Measurements from ENCODE around the gene SLC1A7.

Gene SLC1A7

GRCh38 chr1:53180951-53181350, 38.5 kb upstream of the SLC1A7 start:
- no peak for DNase-seq (ENCODE audit: insufficient read length, low spot score)
- FAIRE-seq, result no peak
- no peak for TF ChIP-seq PAX5 (IDR thresholded peaks at IDR 0.05; ENCODE audit: insufficient read depth, low read length, severe bottlenecking)
- TF ChIP-seq POU2F2 (IDR thresholded peaks at IDR 0.05; ENCODE audit: low read depth, low read length), result no peak
- TF ChIP-seq POLR2AphosphoS5 (IDR thresholded peaks at IDR 0.05; ENCODE audit: low read depth, low read length), result no peak
- no peak for TF ChIP-seq TAF1 (IDR thresholded peaks at IDR 0.05; ENCODE audit: low read depth, low read length)
- TF ChIP-seq POLR2A (IDR thresholded peaks at IDR 0.05; ENCODE audit: low read depth, low read length), result no peak
- no peak for TF ChIP-seq SPI1 (IDR thresholded peaks at IDR 0.05; ENCODE audit: low read depth, low read length)

GRCh38 chr1:53180226-53180625, 37.8 kb upstream of the SLC1A7 start:
- no peak for FAIRE-seq
- no peak for TF ChIP-seq TAF1 (IDR thresholded peaks at IDR 0.05; ENCODE audit: low read depth, low read length)
- no peak for DNase-seq (ENCODE audit: insufficient read length, low spot score)

GRCh38 chr1:53176452-53177208, 34.2 kb upstream of the SLC1A7 start:
- FAIRE-seq (no peak), DNase-seq (ENCODE audit: insufficient read length, low spot score) (no peak)
- TF ChIP-seq POLR2A (IDR thresholded peaks at IDR 0.05; ENCODE audit: low read depth, low read length) (no peak), POLR2AphosphoS5 (IDR thresholded peaks at IDR 0.05; ENCODE audit: low read depth, low read length) (no peak), SPI1 (IDR thresholded peaks at IDR 0.05; ENCODE audit: low read depth, low read length) (no peak), POU2F2 (IDR thresholded peaks at IDR 0.05; ENCODE audit: low read depth, low read length) (no peak), TAF1 (IDR thresholded peaks at IDR 0.05; ENCODE audit: low read depth, low read length) (no peak), PAX5 (IDR thresholded peaks at IDR 0.05; ENCODE audit: insufficient read depth, low read length, severe bottlenecking) (no peak)

- FAIRE-seq (no peak), DNase-seq (ENCODE audit: insufficient read length, low spot score) (no peak)
- TF ChIP-seq POLR2A (IDR thresholded peaks at IDR 0.05; ENCODE audit: low read depth, low read length) (no peak), POU2F2 (IDR thresholded peaks at IDR 0.05; ENCODE audit: low read depth, low read length) (no peak), POLR2AphosphoS5 (IDR thresholded peaks at IDR 0.05; ENCODE audit: low read depth, low read length) (no peak), SPI1 (IDR thresholded peaks at IDR 0.05; ENCODE audit: low read depth, low read length) (no peak), TAF1 (IDR thresholded peaks at IDR 0.05; ENCODE audit: low read depth, low read length) (no peak), PAX5 (IDR thresholded peaks at IDR 0.05; ENCODE audit: insufficient read depth, low read length, severe bottlenecking) (no peak)
Measured at GRCh38 chr1:53174971-53175913, 32.8 kb upstream of the SLC1A7 start.

- FAIRE-seq (peak; percentile 85), DNase-seq (ENCODE audit: insufficient read length, low spot score) (peak; percentile 53)
- no peak for TF ChIP-seq TAF1 (IDR thresholded peaks at IDR 0.05; ENCODE audit: low read depth, low read length)
- peak; percentile 70 for TF ChIP-seq SPI1 (IDR thresholded peaks at IDR 0.05; ENCODE audit: low read depth, low read length)
Measured at GRCh38 chr1:53172426-53173128, 30.1 kb upstream of the SLC1A7 start.

- DNase-seq (ENCODE audit: insufficient read length, low spot score) (no peak), FAIRE-seq (no peak)
- TF ChIP-seq TAF1 (IDR thresholded peaks at IDR 0.05; ENCODE audit: low read depth, low read length) (no peak), POU2F2 (IDR thresholded peaks at IDR 0.05; ENCODE audit: low read depth, low read length) (no peak), POLR2A (IDR thresholded peaks at IDR 0.05; ENCODE audit: low read depth, low read length) (no peak), POLR2AphosphoS5 (IDR thresholded peaks at IDR 0.05; ENCODE audit: low read depth, low read length) (no peak), PAX5 (IDR thresholded peaks at IDR 0.05; ENCODE audit: insufficient read depth, low read length, severe bottlenecking) (no peak), SPI1 (IDR thresholded peaks at IDR 0.05; ENCODE audit: low read depth, low read length) (no peak)
Measured at GRCh38 chr1:53166912-53167311, 24.5 kb upstream of the SLC1A7 start.

GRCh38 chr1:53166366-53166765, 23.9 kb upstream of the SLC1A7 start:
- TF ChIP-seq TAF1 (IDR thresholded peaks at IDR 0.05; ENCODE audit: low read depth, low read length) (no peak), POU2F2 (IDR thresholded peaks at IDR 0.05; ENCODE audit: low read depth, low read length) (no peak), POLR2AphosphoS5 (IDR thresholded peaks at IDR 0.05; ENCODE audit: low read depth, low read length) (no peak), SPI1 (IDR thresholded peaks at IDR 0.05; ENCODE audit: low read depth, low read length) (no peak), PAX5 (IDR thresholded peaks at IDR 0.05; ENCODE audit: insufficient read depth, low read length, severe bottlenecking) (no peak), POLR2A (IDR thresholded peaks at IDR 0.05; ENCODE audit: low read depth, low read length) (no peak)
- DNase-seq (ENCODE audit: insufficient read length, low spot score) (no peak), FAIRE-seq (no peak)

GRCh38 chr1:53165408-53165961, 23.0 kb upstream of the SLC1A7 start:
- DNase-seq (ENCODE audit: insufficient read length, low spot score) (no peak), FAIRE-seq (no peak)
- TF ChIP-seq POU2F2 (IDR thresholded peaks at IDR 0.05; ENCODE audit: low read depth, low read length) (no peak), POLR2AphosphoS5 (IDR thresholded peaks at IDR 0.05; ENCODE audit: low read depth, low read length) (no peak), SPI1 (IDR thresholded peaks at IDR 0.05; ENCODE audit: low read depth, low read length) (no peak), TAF1 (IDR thresholded peaks at IDR 0.05; ENCODE audit: low read depth, low read length) (no peak), POLR2A (IDR thresholded peaks at IDR 0.05; ENCODE audit: low read depth, low read length) (no peak), PAX5 (IDR thresholded peaks at IDR 0.05; ENCODE audit: insufficient read depth, low read length, severe bottlenecking) (no peak)

- FAIRE-seq (no peak), DNase-seq (ENCODE audit: insufficient read length, low spot score) (no peak)
- TF ChIP-seq POLR2AphosphoS5 (IDR thresholded peaks at IDR 0.05; ENCODE audit: low read depth, low read length), result no peak
Measured at GRCh38 chr1:53163291-53163768, 20.9 kb upstream of the SLC1A7 start.

Measured in GM12891 (cell line).